B cell (primary cell): ENCODE measurements around the gene KRT79. TPM values are rescaled to one million over a fixed set of nuclear protein-coding genes. Genes with fewer than 3 reads are reported as not detected.

Source experiments
- ATAC-seq: fragments of 200-7000 bp; cut with Tn5 transposase; one replicate; pipeline ENCODE4 v1.10.0; 2021; ENCODE audit warnings: low read depth, mild to moderate bottlenecking, moderate number of reproducible peaks, moderate library complexity
- CTCF ChIA-PET: fragments of 350-600 bp; sonication (Branson Sonifier 250); formaldehyde crosslinking; loops from one replicate; lab custom pipeline; 2021; ENCODE audit warnings: antibody characterized with exemption, inconsistent platforms; lab: Charles Lee
- POLR2A ChIA-PET: fragments of 350-600 bp; sonication (Branson Sonifier 250); formaldehyde crosslinking; loops from one replicate; lab custom pipeline; 2021; ENCODE audit warnings: antibody characterized with exemption; lab: Charles Lee
- DNase-seq: peaks from one replicate; pipeline ENCODE4 v3.0.0; 2013
- H2AFZ ChIP-seq: 2 replicates; pipeline ENCODE4 v1.6.1; 2012; ENCODE audit warnings: mild to moderate bottlenecking, low read depth, low read length; ENCODE audit not compliant: insufficient read depth, poor library complexity, severe bottlenecking
- H3K27ac ChIP-seq, 2 donors: 1 replicate in 1 of 2; 2 replicates in 1 of 2; pipeline ENCODE4 v1.5.1; 2012 to 2013; ENCODE audit warnings: low read length in 2 of 2, mild to moderate bottlenecking in 2 of 2, moderate library complexity in 1 of 2
- H3K27me3 ChIP-seq, 4 experiments: fragments of 200-600 bp in 1 of 4; sonication (generic) in 1 of 4; replicated peaks in 1 of 4; 1 replicate in 2 of 4; 2 replicates in 2 of 4; pipeline versions ENCODE4 v1.6.1 to v1.7.0; 2013 to 2016; ENCODE audit warnings: low read length in 3 of 4, mild to moderate bottlenecking in 2 of 4, mixed read lengths in 1 of 4, moderate library complexity in 1 of 4; ENCODE audit not compliant: insufficient read depth in 4 of 4, control insufficient read depth in 3 of 4; ENCODE audit errors: control extremely low read depth in 1 of 4
- H3K36me3 ChIP-seq, 2 experiments: replicated peaks in 1 of 2; 1 replicate in 1 of 2; 2 replicates in 1 of 2; pipeline versions ENCODE4 v1.6.1 to v1.7.1; 2013; ENCODE audit warnings: low read length in 1 of 2; ENCODE audit not compliant: insufficient read depth in 2 of 2, control insufficient read depth in 1 of 2; ENCODE audit errors: control extremely low read depth in 1 of 2, extremely low read depth in 1 of 2
- H3K4me1 ChIP-seq, 2 donors: fragments of 200-600 bp in 1 of 2; sonication (generic) in 1 of 2; 1 replicate in 1 of 2; 2 replicates in 1 of 2; pipeline versions ENCODE4 v1.5.1 to v1.6.1; 2013 to 2017; ENCODE audit warnings: low read length in 2 of 2; ENCODE audit not compliant: control insufficient read depth in 2 of 2, insufficient read depth in 2 of 2
- H3K4me2 ChIP-seq: replicated peaks from 2 replicates; pipeline ENCODE3; 2012; ENCODE audit warnings: mild to moderate bottlenecking, low read depth, low read length; ENCODE audit not compliant: poor library complexity, severe bottlenecking
- H3K4me3 ChIP-seq, 5 experiments: fragments of 200-600 bp in 1 of 5; sonication (generic) in 1 of 5; 1 replicate in 3 of 5; 2 replicates in 2 of 5; pipeline versions ENCODE4 v1.5.1 to v1.7.0; 2011 to 2016; ENCODE audit warnings: low read length in 4 of 5, mild to moderate bottlenecking in 4 of 5, low read depth in 2 of 5, control low read depth in 1 of 5, moderate library complexity in 1 of 5; ENCODE audit not compliant: insufficient read depth in 1 of 5; ENCODE audit errors: control extremely low read depth in 1 of 5, extremely low read depth in 1 of 5
- H3K79me2 ChIP-seq: fragments of 200-600 bp; sonication (generic); one replicate; pipeline ENCODE4 v1.6.0; 2016; ENCODE audit warnings: low read length; ENCODE audit not compliant: control insufficient read depth, insufficient read depth
- H3K9ac ChIP-seq: fragments of 200-600 bp; sonication (generic); 2 replicates; pipeline ENCODE4 v1.6.1; 2017; ENCODE audit warnings: mild to moderate bottlenecking, low read length, moderate library complexity
- H3K9me3 ChIP-seq, 3 donors: one replicate each; pipeline versions ENCODE4 v1.6.1 to v1.7.1; 2013; ENCODE audit warnings: low read length in 2 of 3; ENCODE audit not compliant: control insufficient read depth in 2 of 3, insufficient read depth in 1 of 3; ENCODE audit errors: control extremely low read depth in 1 of 3
- H4K20me1 ChIP-seq: 2 replicates; pipeline ENCODE4 v1.6.0; 2012; ENCODE audit warnings: mild to moderate bottlenecking, low read length; ENCODE audit not compliant: insufficient read depth, control insufficient read depth, poor library complexity, severe bottlenecking
- H3K27ac Mint-ChIP-seq: one replicate; pipeline ENCODE4 v1.8.0; 2021; ENCODE audit warnings: mixed read lengths
- H3K27me3 Mint-ChIP-seq: one replicate; pipeline ENCODE4 v1.8.0; 2021; ENCODE audit warnings: mixed read lengths
- H3K4me1 Mint-ChIP-seq: one replicate; pipeline ENCODE4 v1.8.0; 2021; ENCODE audit warnings: mixed read lengths
- H3K4me3 Mint-ChIP-seq: one replicate; pipeline ENCODE4 v1.8.0; 2021; ENCODE audit warnings: mixed read lengths
- H3K9me3 Mint-ChIP-seq: one replicate; pipeline ENCODE4 v1.8.0; 2022; ENCODE audit warnings: mixed read lengths; ENCODE audit not compliant: insufficient read depth
- CTCF ChIP-seq: fragments of 200-600 bp; IDR thresholded peaks from one replicate; pipeline ENCODE4 v1.8.0; 2022; ENCODE audit warnings: antibody characterized with exemption, mild to moderate bottlenecking
- EZH2 ChIP-seq: IDR thresholded peaks from 2 replicates; pipeline ENCODE4 v1.6.1; 2012; ENCODE audit warnings: borderline replicate concordance, low read depth, mild to moderate bottlenecking, moderate library complexity, low read length; ENCODE audit not compliant: insufficient read depth, poor library complexity, severe bottlenecking
- WGBS: methylation state at CpG from one replicate; pipeline ENCODE4 v1.1.5; 2013; ENCODE audit warnings: missing lambda C conversion rate; ENCODE audit not compliant: insufficient coverage; 5-methylcytosine and 5-hydroxymethylcytosine counted together
- intact Hi-C: fragments of 100-400 bp; cut with micrococcal nuclease; formaldehyde crosslinking; loops from one replicate; pipeline ENCODE4 v1.10.0; 2022
- polyA plus RNA-seq: library from polyadenylated mRNA; depleted of rRNA; stranded (reverse); fragments of >200 nt; gene quantifications from 2 replicates; pipeline ENCODE4 v1.2.3, GENCODE V29; 2012
- total RNA-seq, 2 donors: library from RNA; stranded (reverse); fragments of 120-200 nt in 1 of 2; gene quantifications; 1 replicate in 1 of 2; 2 replicates in 1 of 2; pipeline versions ENCODE4 v1.2.3 to v1.2.4, GENCODE V29; 2013 to 2022

Gene KRT79
- total and polyA plus RNA-seq, 2 donors (not counting 1 experiment from before 2014, with no cell fraction given): not detected

- H3K9me3 Mint-ChIP-seq: no peaks in the 10 kb centered on the region
Measured at GRCh38 chr12:52810554-52810953, 23.6 kb downstream of the KRT79 start.

DNA sequence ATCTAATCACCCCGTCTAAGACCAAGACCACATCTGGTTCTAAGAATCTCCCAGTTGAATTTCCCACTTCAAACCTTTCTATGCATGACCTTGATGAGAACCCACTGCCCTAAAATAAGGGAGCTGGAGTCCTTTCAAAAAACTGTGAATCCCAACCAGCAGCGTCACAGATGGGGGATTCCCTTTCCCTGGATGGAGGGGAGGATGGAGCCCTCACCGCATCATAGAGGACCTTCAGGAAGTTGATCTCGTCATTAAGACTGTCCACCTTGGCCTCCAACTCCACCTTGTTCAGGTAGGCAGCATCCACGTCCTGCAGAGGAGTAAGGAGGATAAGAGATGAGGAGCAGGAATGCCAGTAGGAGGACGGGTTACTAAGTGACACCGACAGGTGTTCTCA lies 24.9 kb downstream of the KRT79 start:
- H3K9ac ChIP-seq: no peak overlapping the region
- TF ChIP-seq CTCF (no peak), EZH2 (no peak)
- H3K9me3 ChIP-seq: no peaks in the 10 kb centered on the region
- intact Hi-C loops: no loop called here
- Mint-ChIP-seq H3K4me3 (no peak overlapping the region), H3K27me3 (peaks cover 18% of the 10 kb centered on the region), H3K4me1 (no peaks in the 10 kb centered on the region), H3K27ac (no peak overlapping the region), H3K9me3 (no peaks in the 10 kb centered on the region)
- no peaks in the 10 kb centered on the region for H3K79me2 ChIP-seq
- POLR2A ChIA-PET: no interaction called here
- H3K4me3 ChIP-seq: no peak overlapping the region
- no peaks in the 10 kb centered on the region for H4K20me1 ChIP-seq
- H3K27ac ChIP-seq: no peak overlapping the region
- H3K36me3 ChIP-seq: no peaks in the 10 kb centered on the region
- H3K27me3 ChIP-seq: no peaks in the 10 kb centered on the region
- H2AFZ ChIP-seq: no peak overlapping the region
- H3K4me1 ChIP-seq: no peaks in the 10 kb centered on the region
- CTCF ChIA-PET: no interaction called here
- ATAC-seq (no peak), DNase-seq (no peak)
- 83% methylated on average over 4 of the region's 7 CpGs for WGBS
- H3K4me2 ChIP-seq: no peak overlapping the region

More at GRCh38 chr12:52810554-52810953, 23.6 kb downstream of the KRT79 start:
- WGBS: 67% methylated on average over 3 of the region's 5 CpGs
- peaks cover 21% of the 10 kb centered on the region for H3K27me3 Mint-ChIP-seq
- Histone ChIP-seq H3K27ac (no peak overlapping the region), H2AFZ (no peak overlapping the region), H3K79me2 (no peaks in the 10 kb centered on the region), H3K27me3 (no peaks in the 10 kb centered on the region), H3K4me2 (no peak overlapping the region), H4K20me1 (no peaks in the 10 kb centered on the region), H3K4me3 (no peak overlapping the region), H3K4me1 (no peaks in the 10 kb centered on the region), H3K9ac (no peak overlapping the region), H3K9me3 (no peaks in the 10 kb centered on the region), H3K36me3 (no peaks in the 10 kb centered on the region)
- H3K4me3 Mint-ChIP-seq: no peak overlapping the region
- ChIA-PET POLR2A (no interaction called here), CTCF (no interaction called here)
- no peak for TF ChIP-seq CTCF
- TF ChIP-seq EZH2: no peak
- ATAC-seq: no peak
- H3K27ac Mint-ChIP-seq: no peak overlapping the region
- H3K4me1 Mint-ChIP-seq: no peaks in the 10 kb centered on the region
- intact Hi-C loops: no loop called here
- DNase-seq: no peak
